NCI-H446 treated with DMSO at 0.1 percent for 48 hours (cell line): Measurements from ENCODE around the gene TOMM7.

Source experiments
- DNase-seq: peaks from one replicate; lab custom pipeline; 2025; lab: John Stamatoyannopoulos, UW

TOMM7 gene

GRCh38 chr7:22822486-22823141 is at the start of gene TOMM7:
Gene TOMM7 (minus strand): TSS chr7:22822849. CDS start chr7:22822779, 70 bp downstream.
- peak; percentile 95 for DNase-seq

- DNase-seq, result no peak
Measured at GRCh38 chr7:22872096-22872807, 49.6 kb upstream of the TOMM7 start.

GRCh38 chr7:22871661-22872060 is 49.0 kb upstream of the TOMM7 start:
- DNase-seq, result peak; percentile 37

- DNase-seq, result no peak
Measured at GRCh38 chr7:22868509-22868908, 45.9 kb upstream of the TOMM7 start.

GRCh38 chr7:22867589-22867988 is 44.9 kb upstream of the TOMM7 start:
- DNase-seq, result no peak

GRCh38 chr7:22867003-22867402 is 44.4 kb upstream of the TOMM7 start:
- DNase-seq, result no peak

- DNase-seq, result no peak
Measured at GRCh38 chr7:22865602-22865960, 42.9 kb upstream of the TOMM7 start.

GRCh38 chr7:22864855-22865601 is 42.4 kb upstream of the TOMM7 start:
- DNase-seq, result no peak

GRCh38 chr7:22864301-22864700 is 41.7 kb upstream of the TOMM7 start:
- DNase-seq, result no peak

- no peak for DNase-seq
Measured at GRCh38 chr7:22863156-22863899, 40.7 kb upstream of the TOMM7 start.

GRCh38 chr7:22861576-22861975 is 38.9 kb upstream of the TOMM7 start:
- no peak for DNase-seq

- peak; percentile 27 for DNase-seq
Measured at GRCh38 chr7:22860784-22861482, 38.3 kb upstream of the TOMM7 start.

- peak; percentile 77 for DNase-seq
Measured at GRCh38 chr7:22860337-22860736, 37.7 kb upstream of the TOMM7 start.

- peak; percentile 50 for DNase-seq
Measured at GRCh38 chr7:22859641-22860290, 37.1 kb upstream of the TOMM7 start.

- peak; percentile 40 for DNase-seq
Measured at GRCh38 chr7:22858640-22859561, 36.3 kb upstream of the TOMM7 start.

GRCh38 chr7:22858274-22858639 is 35.6 kb upstream of the TOMM7 start:
- DNase-seq, result no peak

GRCh38 chr7:22856416-22856815 is 33.8 kb upstream of the TOMM7 start:
- no peak for DNase-seq

GRCh38 chr7:22855049-22855392 is 32.4 kb upstream of the TOMM7 start:
- no peak for DNase-seq

GRCh38 chr7:22854158-22855048 is 31.8 kb upstream of the TOMM7 start:
- peak; percentile 72 for DNase-seq
